HG02840 (cell line): ENCODE data around the gene OR2H2.

Experiments used
- ATAC-seq: cut with Tn5 transposase; IDR thresholded peaks from one replicate; pipeline ENCODE4 v1.9.1; 2021; ENCODE audit warnings: mild to moderate bottlenecking, moderate library complexity, moderate number of reproducible peaks; ENCODE audit not compliant: unreplicated experiment, low FRiP score

The OR2H2 gene

GRCh38 chr6:29627755-29628418, 43.0 kb downstream of the OR2H2 start:
- ATAC-seq, result no peak

GRCh38 chr6:29628419-29629281, 43.7 kb downstream of the OR2H2 start:
- ATAC-seq, result no peak

GRCh38 chr6:29629571-29629970, 44.6 kb downstream of the OR2H2 start:
- ATAC-seq, result no peak

GRCh38 chr6:29630315-29630714, 45.4 kb downstream of the OR2H2 start:
- ATAC-seq, result no peak

GRCh38 chr6:29631209-29631810, 46.4 kb downstream of the OR2H2 start:
- ATAC-seq, result no peak

GRCh38 chr6:29631860-29632731, 47.2 kb downstream of the OR2H2 start:
- no peak for ATAC-seq

GRCh38 chr6:29632789-29633533, 48.0 kb downstream of the OR2H2 start, which contains the start of gene GABBR1:
TSS of gene GABBR1 (minus strand) at chr6:29633183. CDS start at chr6:29632385, 798 bp downstream.
- peak; percentile 51 for ATAC-seq

GRCh38 chr6:29633534-29633905, 48.6 kb downstream of the OR2H2 start:
- ATAC-seq, result no peak

- no peak for ATAC-seq
Measured at GRCh38 chr6:29637247-29637646, 52.3 kb downstream of the OR2H2 start.
